Liver (tissue), 9 donors: ENCODE results near the gene SMOC1. TPM values are rescaled to one million over a fixed set of nuclear protein-coding genes. Genes with fewer than 3 reads are reported as not detected.
A peak's percentile ranks its signal among the peaks of the same experiment; 100 is the strongest.

ENCODE experiments used
- DNase-seq: peaks from one replicate; pipeline ENCODE4 v3.0.0-alpha.2; 2017; ENCODE audit warnings: low spot score
- H3K27ac ChIP-seq, 2 donors: one replicate each; pipeline ENCODE4 v1.7.0; 2013; ENCODE audit warnings: inconsistent platforms in 2 of 2, low read length in 2 of 2, control low read depth in 1 of 2, low read depth in 1 of 2, mild to moderate bottlenecking in 1 of 2
- H3K27me3 ChIP-seq, 4 donors: one replicate each; pipeline versions ENCODE4 v1.6.1 to v1.7.0; 2013; ENCODE audit warnings: low read length in 3 of 4, inconsistent platforms in 1 of 4, mild to moderate bottlenecking in 1 of 4, moderate library complexity in 1 of 4; ENCODE audit not compliant: control insufficient read depth in 4 of 4, insufficient read depth in 4 of 4
- H3K36me3 ChIP-seq, 4 donors: one replicate each; pipeline versions ENCODE4 v1.6.1 to v1.7.0; 2013; ENCODE audit warnings: low read length in 3 of 4, mild to moderate bottlenecking in 3 of 4, low read depth in 1 of 4, moderate library complexity in 1 of 4; ENCODE audit not compliant: control insufficient read depth in 4 of 4, insufficient read depth in 3 of 4
- H3K4me1 ChIP-seq, 4 donors: one replicate each; pipeline versions ENCODE4 v1.6.1 to v1.7.0; 2013; ENCODE audit warnings: low read length in 3 of 4, mild to moderate bottlenecking in 3 of 4, moderate library complexity in 1 of 4; ENCODE audit not compliant: control insufficient read depth in 4 of 4, insufficient read depth in 4 of 4
- H3K4me3 ChIP-seq, 3 donors: one replicate each; pipeline versions ENCODE4 v1.6.1 to v1.7.0; 2013; ENCODE audit warnings: low read length in 3 of 3, control low read depth in 1 of 3, low read depth in 1 of 3, mild to moderate bottlenecking in 1 of 3
- H3K9ac ChIP-seq, 2 donors: one replicate each; pipeline ENCODE4 v1.7.0; 2013; ENCODE audit warnings: low read length in 2 of 2, mild to moderate bottlenecking in 2 of 2, moderate library complexity in 2 of 2, control low read depth in 1 of 2, low read depth in 1 of 2
- H3K9me3 ChIP-seq, 4 donors: one replicate each; pipeline versions ENCODE4 v1.6.1 to v1.7.0; 2013; ENCODE audit warnings: low read length in 3 of 4; ENCODE audit not compliant: control insufficient read depth in 4 of 4
- ATF3 ChIP-seq: IDR thresholded peaks from 2 replicates; pipeline ENCODE4 v1.6.1; 2016; ENCODE audit warnings: antibody characterized with exemption
- FOXA2 ChIP-seq: IDR thresholded peaks from 2 replicates; pipeline ENCODE4 v1.6.1; 2016; ENCODE audit warnings: antibody characterized with exemption
- GABPA ChIP-seq, 2 donors: IDR thresholded peaks in 1 of 2; conservative IDR thresholded peaks in 1 of 2; 2 replicates each; pipeline ENCODE4 v1.6.1; 2016; ENCODE audit warnings: antibody characterized with exemption in 2 of 2, mild to moderate bottlenecking in 1 of 2, moderate library complexity in 1 of 2
- HNF4A ChIP-seq, 2 donors: conservative IDR thresholded peaks; 2 replicates each; pipeline ENCODE4 v1.6.1; 2016; ENCODE audit warnings: antibody characterized with exemption in 2 of 2, mild to moderate bottlenecking in 2 of 2
- HNF4G ChIP-seq: IDR thresholded peaks from 2 replicates; pipeline ENCODE4 v1.6.1; 2016; ENCODE audit warnings: antibody characterized with exemption
- JUND ChIP-seq, 2 donors: IDR thresholded peaks; 2 replicates each; pipeline ENCODE4 v1.6.1; 2016; ENCODE audit warnings: antibody characterized with exemption in 2 of 2
- NR2F2 ChIP-seq: IDR thresholded peaks from 2 replicates; pipeline ENCODE4 v1.6.1; 2016; ENCODE audit warnings: antibody characterized with exemption
- RAD21 ChIP-seq, 2 donors: IDR thresholded peaks; 2 replicates each; pipeline ENCODE4 v1.6.1; 2016; ENCODE audit warnings: antibody characterized with exemption in 2 of 2, mild to moderate bottlenecking in 2 of 2
- REST ChIP-seq: IDR thresholded peaks from 2 replicates; pipeline ENCODE4 v1.6.1; 2016; ENCODE audit warnings: antibody characterized with exemption, mild to moderate bottlenecking
- RXRA ChIP-seq, 2 donors: IDR thresholded peaks; 2 replicates each; pipeline ENCODE4 v1.6.1; 2017 to 2018; ENCODE audit warnings: antibody characterized with exemption in 2 of 2, mild to moderate bottlenecking in 1 of 2
- SP1 ChIP-seq: IDR thresholded peaks from 2 replicates; pipeline ENCODE4 v1.6.1; 2018; ENCODE audit warnings: antibody characterized with exemption, mild to moderate bottlenecking
- YY1 ChIP-seq: IDR thresholded peaks from 2 replicates; pipeline ENCODE4 v1.6.1; 2016; ENCODE audit warnings: antibody characterized with exemption, mild to moderate bottlenecking
- WGBS: extraction: QIAGEN DNeasy Blood & Tissue Kit; methylation state at CpG from one replicate; pipeline ENCODE4 v1.1.7; 2013; 5-methylcytosine and 5-hydroxymethylcytosine counted together
- polyA plus RNA-seq, 2 donors: library from polyadenylated mRNA; stranded (reverse) in 1 of 2; unstranded in 1 of 2; fragments of 200-250 nt in 1 of 2; fragments of >200 nt in 1 of 2; fragmentation: Nextera tagmentation in 1 of 2; extraction: Ambion mirVana in 1 of 2; gene quantifications; one replicate each; pipeline versions ENCODE4 v1.2.1 to v1.2.3, GENCODE V29; 2013 to 2015
- total RNA-seq, 2 donors: library from RNA; depleted of rRNA; stranded (reverse); fragments of >200 nt; gene quantifications; one replicate each; pipeline ENCODE4 v1.2.3, GENCODE V29; 2014
- TF ChIP-seq, protein P1 (sequence below): fragments of 150-350 bp; IDR thresholded peaks from 2 replicates; pipeline ENCODE4 v1.5.1; 2017; ENCODE audit warnings: improper control_type of control experiment, low read depth, low read length; ENCODE audit not compliant: missing input control
- donor health status: healthy.
- donor health status: healthy.
- donor health status: healthy.
- donor health status: healthy.
- donor health status: healthy.

The SMOC1 gene
- total and polyA plus RNA-seq, 4 donors, result 11.2 to 43.7 (median 27.4) TPM

DNA sequence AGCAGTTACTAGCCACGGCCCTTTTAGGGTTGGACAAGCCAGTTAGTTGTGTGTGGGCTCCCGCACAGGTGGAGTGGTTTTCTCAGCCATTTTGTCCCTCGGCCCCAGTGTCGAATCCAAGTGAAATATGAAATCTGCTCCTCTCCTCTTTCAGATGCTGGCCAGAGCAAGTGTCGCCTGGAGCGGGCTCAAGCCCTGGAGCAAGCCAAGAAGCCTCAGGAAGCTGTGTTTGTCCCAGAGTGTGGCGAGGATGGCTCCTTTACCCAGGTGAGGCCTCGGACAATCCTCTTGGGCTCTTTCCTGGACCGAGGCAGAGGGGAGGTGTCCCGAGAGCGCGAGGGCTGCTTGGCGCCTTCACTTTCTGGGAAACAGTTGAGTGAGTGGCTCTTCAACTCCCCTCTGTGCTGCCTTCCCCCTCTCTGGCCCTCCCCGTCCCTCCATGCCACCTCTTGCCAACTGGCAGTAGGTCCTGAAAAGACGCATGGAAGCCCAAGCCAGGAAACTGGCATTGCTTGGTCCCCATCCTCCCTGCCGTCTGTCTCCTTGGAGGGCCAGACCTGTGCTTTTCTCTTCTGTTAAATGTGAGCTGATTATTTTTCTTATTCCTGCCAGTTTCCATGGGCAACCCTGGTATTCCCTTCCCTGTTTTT lies 74.2 kb downstream of the SMOC1 start:
- Histone ChIP-seq H3K4me1 (peaks cover 5 to 16% (median 8%) of the 10 kb centered on the region in 4 donors), H3K27ac (no peak overlapping the region), H3K9ac (no peak overlapping the region), H3K27me3 (no peaks in the 10 kb centered on the region), H3K9me3 (no peaks in the 10 kb centered on the region), H3K4me3 (no peak overlapping the region), H3K36me3 (peaks cover 0 to 17% (median 8%) of the 10 kb centered on the region in 4 donors)
- 94% methylated on average over 16 of the region's 16 CpGs for WGBS
- DNase-seq, result no peak
- TF ChIP-seq SP1 (no peak), JUND (IDR thresholded peaks at IDR 0.05) (no peak), HNF4G (no peak), RAD21 (IDR thresholded peaks at IDR 0.05) (no peak), HNF4A (conservative IDR thresholded peaks at IDR 0.05) (no peak), REST (no peak), NR2F2 (no peak), GABPA (IDR thresholded peaks at IDR 0.05 in 1 of 2, conservative IDR thresholded peaks at IDR 0.05 in 1 of 2) (no peak), YY1 (no peak), FOXA2 (no peak), RXRA (IDR thresholded peaks at IDR 0.05) (no peak)
- TF ChIP-seq, protein P1, sequence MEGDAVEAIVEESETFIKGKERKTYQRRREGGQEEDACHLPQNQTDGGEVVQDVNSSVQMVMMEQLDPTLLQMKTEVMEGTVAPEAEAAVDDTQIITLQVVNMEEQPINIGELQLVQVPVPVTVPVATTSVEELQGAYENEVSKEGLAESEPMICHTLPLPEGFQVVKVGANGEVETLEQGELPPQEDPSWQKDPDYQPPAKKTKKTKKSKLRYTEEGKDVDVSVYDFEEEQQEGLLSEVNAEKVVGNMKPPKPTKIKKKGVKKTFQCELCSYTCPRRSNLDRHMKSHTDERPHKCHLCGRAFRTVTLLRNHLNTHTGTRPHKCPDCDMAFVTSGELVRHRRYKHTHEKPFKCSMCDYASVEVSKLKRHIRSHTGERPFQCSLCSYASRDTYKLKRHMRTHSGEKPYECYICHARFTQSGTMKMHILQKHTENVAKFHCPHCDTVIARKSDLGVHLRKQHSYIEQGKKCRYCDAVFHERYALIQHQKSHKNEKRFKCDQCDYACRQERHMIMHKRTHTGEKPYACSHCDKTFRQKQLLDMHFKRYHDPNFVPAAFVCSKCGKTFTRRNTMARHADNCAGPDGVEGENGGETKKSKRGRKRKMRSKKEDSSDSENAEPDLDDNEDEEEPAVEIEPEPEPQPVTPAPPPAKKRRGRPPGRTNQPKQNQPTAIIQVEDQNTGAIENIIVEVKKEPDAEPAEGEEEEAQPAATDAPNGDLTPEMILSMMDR, result no peak

DNA sequence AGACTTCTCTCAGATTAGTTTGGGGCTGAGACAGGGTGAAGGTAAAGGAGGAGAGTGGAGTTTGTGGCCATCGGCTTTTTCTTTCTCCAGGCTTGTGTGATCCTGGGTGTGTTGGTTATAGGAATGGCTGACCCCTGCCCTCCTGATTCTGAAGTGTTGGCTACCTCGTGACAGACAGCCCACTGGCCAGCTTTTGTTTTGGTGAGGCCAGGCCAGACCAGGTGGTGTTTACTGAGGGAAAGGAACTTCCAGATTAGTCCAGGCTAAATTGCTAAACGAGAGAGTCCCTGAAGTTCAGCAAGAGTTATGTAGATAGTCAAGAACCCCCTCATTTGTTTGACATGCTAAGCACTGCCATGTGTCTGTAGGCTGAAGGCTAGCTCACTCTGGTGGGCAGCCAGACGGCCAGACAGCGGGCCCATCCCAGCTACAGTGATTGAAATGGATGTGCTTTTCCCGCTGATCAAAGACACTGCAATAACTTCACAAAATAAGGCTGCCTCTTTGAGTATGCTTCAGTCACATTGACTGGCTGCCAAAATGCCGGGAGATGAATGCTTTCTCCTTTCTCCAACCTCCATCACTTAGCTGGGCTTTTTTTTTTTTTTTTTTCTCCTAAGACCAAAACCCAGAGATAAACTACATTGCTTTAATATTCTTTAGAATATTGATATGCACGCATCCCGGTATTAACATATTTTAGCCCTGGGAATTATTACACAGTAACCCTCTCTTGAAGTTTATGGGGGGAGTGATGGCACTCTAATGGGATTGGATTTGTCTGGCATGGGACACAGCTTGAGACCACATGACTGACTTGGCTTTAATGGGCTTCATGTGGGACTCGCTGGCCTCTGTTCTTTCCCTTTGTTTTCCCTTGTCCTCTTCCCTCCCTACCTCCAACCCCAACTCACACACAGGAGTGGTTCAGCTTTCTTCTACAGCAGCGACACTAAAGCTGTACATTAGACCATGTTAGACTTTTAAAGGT lies 76.9 kb downstream of the SMOC1 start:
- peaks cover 0 to 7% (median 0%) of the 10 kb centered on the region in 4 donors for H3K4me1 ChIP-seq
- H3K27me3 ChIP-seq, result no peaks in the 10 kb centered on the region
- no peak for DNase-seq
- H3K36me3 ChIP-seq, result peaks cover 0 to 17% (median 9%) of the 10 kb centered on the region in 4 donors
- H3K27ac ChIP-seq, result no peak overlapping the region
- no peak overlapping the region for H3K9ac ChIP-seq
- WGBS, result 72% methylated on average over 11 of the region's 11 CpGs
- no peaks in the 10 kb centered on the region for H3K9me3 ChIP-seq
- TF ChIP-seq NR2F2 (no peak), HNF4A (conservative IDR thresholded peaks at IDR 0.05) (peak in 1 of 2 donors; percentile 3), ATF3 (no peak)
- H3K4me3 ChIP-seq, result no peak overlapping the region
